HEK293 (cell line): ENCODE data around the gene WLS.

Source experiments
- CTCF ChIA-PET: fragments of 350-600 bp; formaldehyde crosslinking; extraction: SDS; loops from one replicate; lab custom pipeline; 2021; ENCODE audit warnings: antibody characterized with exemption; lab: Yijun Ruan, JAX
- POLR2A ChIA-PET: fragments of 300-600 bp; formaldehyde crosslinking; extraction: SDS; loops from one replicate; lab custom pipeline; 2020; ENCODE audit warnings: antibody characterized with exemption, inconsistent platforms; lab: Yijun Ruan, JAX
- H3K27ac ChIP-seq: fragments of 200-500 bp; sonication (Bioruptor generic); 2 replicates; pipeline ENCODE4 v1.5.1; 2014; ENCODE audit warnings: low read depth, low read length, control low read depth, inconsistent platforms; ENCODE audit errors: extremely low read depth
- H3K36me3 ChIP-seq, 2 experiments: fragments of 200-500 bp in 1 of 2; sonication (Bioruptor generic) in 1 of 2; 1 replicate in 1 of 2; 2 replicates in 1 of 2; pipeline ENCODE4 v1.5.1; 2014 to 2017; ENCODE audit warnings: inconsistent platforms in 2 of 2, low read length in 2 of 2; ENCODE audit not compliant: control insufficient read depth in 2 of 2, insufficient read depth in 1 of 2
- H3K4me1 ChIP-seq: fragments of 200-500 bp; sonication (Bioruptor generic); 2 replicates; pipeline ENCODE4 v1.5.1; 2014; ENCODE audit warnings: mild to moderate bottlenecking, low read length, inconsistent platforms; ENCODE audit not compliant: control insufficient read depth, insufficient read depth
- H3K4me3 ChIP-seq: 2 replicates; pipeline ENCODE4 v1.5.1; 2011; ENCODE audit warnings: low read depth, mild to moderate bottlenecking, control low read depth, low read length, moderate library complexity
- H3K9me3 ChIP-seq: fragments of 200-500 bp; sonication (Bioruptor generic); 2 replicates; pipeline ENCODE4 v1.5.1; 2014; ENCODE audit warnings: low read depth, low read length, inconsistent platforms; ENCODE audit not compliant: control insufficient read depth, insufficient read depth
- GLI4 ChIP-seq: fragments of 450-650 bp; formaldehyde crosslinking; IDR thresholded peaks from 2 replicates; pipeline ENCODE4 v1.5.1; 2016; ENCODE audit warnings: missing biosample characterization, missing genetic modification characterization
- SP7 ChIP-seq: fragments of 450-650 bp; formaldehyde crosslinking; IDR thresholded peaks from 2 replicates; pipeline ENCODE4 v1.5.1; 2016; ENCODE audit warnings: missing biosample characterization, missing genetic modification characterization
- ZNF146 ChIP-seq: fragments of 450-650 bp; formaldehyde crosslinking; IDR thresholded peaks from 2 replicates; pipeline ENCODE4 v1.5.1; 2016; ENCODE audit warnings: missing biosample characterization, missing genetic modification characterization
- ZNF501 ChIP-seq: fragments of 450-650 bp; formaldehyde crosslinking; IDR thresholded peaks from 2 replicates; pipeline ENCODE4 v1.5.1; 2016; ENCODE audit warnings: missing biosample characterization, missing genetic modification characterization
- ZNF549 ChIP-seq: fragments of 450-650 bp; IDR thresholded peaks from 2 replicates; pipeline ENCODE4 v1.5.1; 2018; ENCODE audit warnings: missing biosample characterization, missing genetic modification characterization, mild to moderate bottlenecking, inconsistent platforms, moderate library complexity
- TF ChIP-seq, protein P1 (sequence below): fragments of 450-650 bp; formaldehyde crosslinking; IDR thresholded peaks from 2 replicates; pipeline ENCODE4 v1.5.1; 2016; ENCODE audit warnings: missing biosample characterization, missing genetic modification characterization
- TF ChIP-seq, protein P2 (sequence below): fragments of 450-650 bp; formaldehyde crosslinking; IDR thresholded peaks from 2 replicates; pipeline ENCODE4 v1.5.1; 2016; ENCODE audit warnings: missing biosample characterization, missing genetic modification characterization
- TF ChIP-seq, protein P3 (sequence below): fragments of 450-650 bp; formaldehyde crosslinking; IDR thresholded peaks from 2 replicates; pipeline ENCODE4 v1.5.1; 2016; ENCODE audit warnings: missing biosample characterization, missing genetic modification characterization
- TF ChIP-seq, protein P4 (sequence below): fragments of 450-650 bp; formaldehyde crosslinking; IDR thresholded peaks from 2 replicates; pipeline ENCODE4 v1.5.1; 2016; ENCODE audit warnings: missing biosample characterization, missing genetic modification characterization
- TF ChIP-seq, protein P5 (sequence below): fragments of 450-650 bp; formaldehyde crosslinking; IDR thresholded peaks from 2 replicates; pipeline ENCODE4 v1.5.1; 2016; ENCODE audit warnings: missing biosample characterization, missing genetic modification characterization, low read depth
- TF ChIP-seq, protein P6 (sequence below): fragments of 450-650 bp; formaldehyde crosslinking; IDR thresholded peaks from 2 replicates; pipeline ENCODE4 v1.5.1; 2016; ENCODE audit warnings: missing biosample characterization, missing genetic modification characterization

WLS gene

DNA sequence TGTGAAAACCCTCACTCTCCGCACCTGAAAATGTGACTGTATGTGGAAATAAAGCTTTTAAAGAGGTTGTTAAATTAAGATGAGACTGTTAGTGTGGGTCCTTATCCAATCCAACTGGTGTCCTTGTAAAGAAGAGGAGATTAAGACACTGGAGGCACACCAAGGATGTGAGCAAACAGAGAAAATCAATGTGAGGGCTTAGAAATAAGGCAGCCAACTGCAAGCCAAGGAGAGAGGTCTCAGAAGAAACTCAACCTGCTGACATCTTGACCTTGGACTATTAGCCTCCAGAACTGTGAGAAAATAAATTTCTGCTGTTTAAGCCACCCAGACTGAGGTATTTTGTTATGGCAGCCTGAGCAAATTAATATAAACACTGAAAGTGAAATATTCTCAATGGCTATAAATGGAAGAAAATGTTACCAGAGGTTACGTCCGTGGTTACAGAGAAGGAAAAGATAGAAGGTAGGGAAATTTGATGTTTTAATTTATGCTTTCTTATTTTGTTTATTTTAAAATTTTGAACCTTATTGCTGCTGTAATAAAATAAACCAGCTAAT lies 22.4 kb upstream of the WLS start (continued):
- TF ChIP-seq, protein P1, sequence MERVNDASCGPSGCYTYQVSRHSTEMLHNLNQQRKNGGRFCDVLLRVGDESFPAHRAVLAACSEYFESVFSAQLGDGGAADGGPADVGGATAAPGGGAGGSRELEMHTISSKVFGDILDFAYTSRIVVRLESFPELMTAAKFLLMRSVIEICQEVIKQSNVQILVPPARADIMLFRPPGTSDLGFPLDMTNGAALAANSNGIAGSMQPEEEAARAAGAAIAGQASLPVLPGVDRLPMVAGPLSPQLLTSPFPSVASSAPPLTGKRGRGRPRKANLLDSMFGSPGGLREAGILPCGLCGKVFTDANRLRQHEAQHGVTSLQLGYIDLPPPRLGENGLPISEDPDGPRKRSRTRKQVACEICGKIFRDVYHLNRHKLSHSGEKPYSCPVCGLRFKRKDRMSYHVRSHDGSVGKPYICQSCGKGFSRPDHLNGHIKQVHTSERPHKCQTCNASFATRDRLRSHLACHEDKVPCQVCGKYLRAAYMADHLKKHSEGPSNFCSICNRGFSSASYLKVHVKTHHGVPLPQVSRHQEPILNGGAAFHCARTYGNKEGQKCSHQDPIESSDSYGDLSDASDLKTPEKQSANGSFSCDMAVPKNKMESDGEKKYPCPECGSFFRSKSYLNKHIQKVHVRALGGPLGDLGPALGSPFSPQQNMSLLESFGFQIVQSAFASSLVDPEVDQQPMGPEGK (tag by site-specific recombination) = no peak
- TF ChIP-seq, protein P2, sequence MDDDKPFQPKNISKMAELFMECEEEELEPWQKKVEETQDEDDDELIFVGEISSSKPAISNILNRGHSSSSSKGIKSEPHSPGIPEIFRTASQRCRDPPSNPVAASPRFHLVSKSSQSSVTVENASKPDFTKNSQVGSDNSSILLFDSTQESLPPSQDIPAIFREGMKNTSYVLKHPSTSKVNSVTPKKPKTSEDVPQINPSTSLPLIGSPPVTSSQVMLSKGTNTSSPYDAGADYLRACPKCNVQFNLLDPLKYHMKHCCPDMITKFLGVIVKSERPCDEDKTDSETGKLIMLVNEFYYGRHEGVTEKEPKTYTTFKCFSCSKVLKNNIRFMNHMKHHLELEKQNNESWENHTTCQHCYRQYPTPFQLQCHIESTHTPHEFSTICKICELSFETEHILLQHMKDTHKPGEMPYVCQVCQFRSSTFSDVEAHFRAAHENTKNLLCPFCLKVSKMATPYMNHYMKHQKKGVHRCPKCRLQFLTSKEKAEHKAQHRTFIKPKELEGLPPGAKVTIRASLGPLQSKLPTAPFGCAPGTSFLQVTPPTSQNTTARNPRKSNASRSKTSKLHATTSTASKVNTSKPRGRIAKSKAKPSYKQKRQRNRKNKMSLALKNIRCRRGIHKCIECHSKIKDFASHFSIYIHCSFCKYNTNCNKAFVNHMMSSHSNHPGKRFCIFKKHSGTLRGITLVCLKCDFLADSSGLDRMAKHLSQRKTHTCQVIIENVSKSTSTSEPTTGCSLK (tag by site-specific recombination) = no peak
- TF ChIP-seq, protein P3, sequence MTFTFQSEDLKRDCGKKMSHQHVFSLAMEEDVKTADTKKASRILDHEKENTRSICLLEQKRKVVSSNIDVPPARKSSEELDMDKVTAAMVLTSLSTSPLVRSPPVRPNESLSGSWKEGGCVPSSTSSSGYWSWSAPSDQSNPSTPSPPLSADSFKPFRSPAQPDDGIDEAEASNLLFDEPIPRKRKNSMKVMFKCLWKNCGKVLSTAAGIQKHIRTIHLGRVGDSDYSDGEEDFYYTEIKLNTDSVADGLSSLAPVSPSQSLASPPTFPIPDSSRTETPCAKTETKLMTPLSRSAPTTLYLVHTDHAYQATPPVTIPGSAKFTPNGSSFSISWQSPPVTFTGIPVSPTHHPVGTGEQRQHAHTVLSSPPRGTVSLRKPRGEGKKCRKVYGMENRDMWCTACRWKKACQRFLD = no peak
- TF ChIP-seq ZNF501 (no peak), ZNF146 (tag by site-specific recombination) (no peak)

DNA sequence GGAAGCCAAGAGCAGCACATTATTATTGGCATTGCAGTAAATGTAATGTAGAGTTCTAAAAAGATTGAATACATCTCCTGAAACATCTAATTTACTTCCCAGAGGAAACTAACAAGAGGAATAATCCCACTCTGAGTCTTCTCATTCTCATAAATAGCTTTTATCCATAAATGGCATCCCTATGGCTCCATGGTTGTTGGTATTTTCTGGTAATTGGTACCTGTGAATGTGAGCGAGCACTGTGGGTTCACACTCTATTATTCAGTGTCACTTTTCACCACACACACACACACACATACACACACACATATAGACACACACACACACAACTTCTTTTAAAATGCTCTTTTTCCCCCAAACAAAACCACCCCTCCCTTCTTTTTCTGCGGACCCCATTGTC lies 4.7 kb upstream of the WLS start:
- TF ChIP-seq GLI4 (tag by site-specific recombination) (no peak), ZNF549 (tag by site-specific recombination) (no peak), SP7 (tag by site-specific recombination) (peak; percentile 54)
- TF ChIP-seq, protein P4, sequence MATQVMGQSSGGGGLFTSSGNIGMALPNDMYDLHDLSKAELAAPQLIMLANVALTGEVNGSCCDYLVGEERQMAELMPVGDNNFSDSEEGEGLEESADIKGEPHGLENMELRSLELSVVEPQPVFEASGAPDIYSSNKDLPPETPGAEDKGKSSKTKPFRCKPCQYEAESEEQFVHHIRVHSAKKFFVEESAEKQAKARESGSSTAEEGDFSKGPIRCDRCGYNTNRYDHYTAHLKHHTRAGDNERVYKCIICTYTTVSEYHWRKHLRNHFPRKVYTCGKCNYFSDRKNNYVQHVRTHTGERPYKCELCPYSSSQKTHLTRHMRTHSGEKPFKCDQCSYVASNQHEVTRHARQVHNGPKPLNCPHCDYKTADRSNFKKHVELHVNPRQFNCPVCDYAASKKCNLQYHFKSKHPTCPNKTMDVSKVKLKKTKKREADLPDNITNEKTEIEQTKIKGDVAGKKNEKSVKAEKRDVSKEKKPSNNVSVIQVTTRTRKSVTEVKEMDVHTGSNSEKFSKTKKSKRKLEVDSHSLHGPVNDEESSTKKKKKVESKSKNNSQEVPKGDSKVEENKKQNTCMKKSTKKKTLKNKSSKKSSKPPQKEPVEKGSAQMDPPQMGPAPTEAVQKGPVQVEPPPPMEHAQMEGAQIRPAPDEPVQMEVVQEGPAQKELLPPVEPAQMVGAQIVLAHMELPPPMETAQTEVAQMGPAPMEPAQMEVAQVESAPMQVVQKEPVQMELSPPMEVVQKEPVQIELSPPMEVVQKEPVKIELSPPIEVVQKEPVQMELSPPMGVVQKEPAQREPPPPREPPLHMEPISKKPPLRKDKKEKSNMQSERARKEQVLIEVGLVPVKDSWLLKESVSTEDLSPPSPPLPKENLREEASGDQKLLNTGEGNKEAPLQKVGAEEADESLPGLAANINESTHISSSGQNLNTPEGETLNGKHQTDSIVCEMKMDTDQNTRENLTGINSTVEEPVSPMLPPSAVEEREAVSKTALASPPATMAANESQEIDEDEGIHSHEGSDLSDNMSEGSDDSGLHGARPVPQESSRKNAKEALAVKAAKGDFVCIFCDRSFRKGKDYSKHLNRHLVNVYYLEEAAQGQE = no peak
- TF ChIP-seq, protein P5, sequence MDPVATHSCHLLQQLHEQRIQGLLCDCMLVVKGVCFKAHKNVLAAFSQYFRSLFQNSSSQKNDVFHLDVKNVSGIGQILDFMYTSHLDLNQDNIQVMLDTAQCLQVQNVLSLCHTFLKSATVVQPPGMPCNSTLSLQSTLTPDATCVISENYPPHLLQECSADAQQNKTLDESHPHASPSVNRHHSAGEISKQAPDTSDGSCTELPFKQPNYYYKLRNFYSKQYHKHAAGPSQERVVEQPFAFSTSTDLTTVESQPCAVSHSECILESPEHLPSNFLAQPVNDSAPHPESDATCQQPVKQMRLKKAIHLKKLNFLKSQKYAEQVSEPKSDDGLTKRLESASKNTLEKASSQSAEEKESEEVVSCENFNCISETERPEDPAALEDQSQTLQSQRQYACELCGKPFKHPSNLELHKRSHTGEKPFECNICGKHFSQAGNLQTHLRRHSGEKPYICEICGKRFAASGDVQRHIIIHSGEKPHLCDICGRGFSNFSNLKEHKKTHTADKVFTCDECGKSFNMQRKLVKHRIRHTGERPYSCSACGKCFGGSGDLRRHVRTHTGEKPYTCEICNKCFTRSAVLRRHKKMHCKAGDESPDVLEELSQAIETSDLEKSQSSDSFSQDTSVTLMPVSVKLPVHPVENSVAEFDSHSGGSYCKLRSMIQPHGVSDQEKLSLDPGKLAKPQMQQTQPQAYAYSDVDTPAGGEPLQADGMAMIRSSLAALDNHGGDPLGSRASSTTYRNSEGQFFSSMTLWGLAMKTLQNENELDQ (tag by site-specific recombination) = no peak
- TF ChIP-seq, protein P6, sequence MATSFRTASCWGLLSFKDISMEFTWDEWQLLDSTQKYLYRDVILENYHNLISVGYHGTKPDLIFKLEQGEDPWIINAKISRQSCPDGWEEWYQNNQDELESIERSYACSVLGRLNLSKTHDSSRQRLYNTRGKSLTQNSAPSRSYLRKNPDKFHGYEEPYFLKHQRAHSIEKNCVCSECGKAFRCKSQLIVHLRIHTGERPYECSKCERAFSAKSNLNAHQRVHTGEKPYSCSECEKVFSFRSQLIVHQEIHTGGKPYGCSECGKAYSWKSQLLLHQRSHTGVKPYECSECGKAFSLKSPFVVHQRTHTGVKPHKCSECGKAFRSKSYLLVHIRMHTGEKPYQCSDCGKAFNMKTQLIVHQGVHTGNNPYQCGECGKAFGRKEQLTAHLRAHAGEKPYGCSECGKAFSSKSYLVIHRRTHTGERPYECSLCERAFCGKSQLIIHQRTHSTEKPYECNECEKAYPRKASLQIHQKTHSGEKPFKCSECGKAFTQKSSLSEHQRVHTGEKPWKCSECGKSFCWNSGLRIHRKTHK = no peak
- no peaks in the 10 kb centered on the region for H3K36me3 ChIP-seq
- POLR2A ChIA-PET = no interaction called here
- H3K9me3 ChIP-seq = no peaks in the 10 kb centered on the region
- H3K4me3 ChIP-seq = no peak overlapping the region
- CTCF ChIA-PET = interaction anchor here (0.6 to 3.5 kb wide), 2 partner anchors 24 to 116 kb away, joined by 3 to 11 read pairs; no protein-coding TSS in a partner anchor
- no peak overlapping the region for H3K27ac ChIP-seq
- H3K4me1 ChIP-seq = peaks cover 9% of the 10 kb centered on the region; the same call in 1 of the 2 replicates
